Ishikawa (cell line): ENCODE measurements around the gene CXCL14.

Experiments used
- EGR1 ChIP-seq: IDR thresholded peaks from 2 replicates; pipeline ENCODE4 v1.6.1; 2012
- MAX ChIP-seq: IDR thresholded peaks from 2 replicates; pipeline ENCODE4 v1.6.1; 2012
- TAF1 ChIP-seq: IDR thresholded peaks from 2 replicates; pipeline ENCODE4 v1.6.1; 2012; ENCODE audit warnings: low read depth, mild to moderate bottlenecking
- TCF12 ChIP-seq: IDR thresholded peaks from 2 replicates; pipeline ENCODE4 v1.6.1; 2012; ENCODE audit warnings: low read depth
- TEAD4 ChIP-seq: IDR thresholded peaks from 2 replicates; pipeline ENCODE4 v1.6.1; 2012
- YY1 ChIP-seq: IDR thresholded peaks from 2 replicates; pipeline ENCODE4 v1.6.1; 2012; ENCODE audit warnings: low read depth

GRCh38 chr5:135555530-135555929, 23.3 kb downstream of the CXCL14 start:
- TF ChIP-seq YY1: no peak
- TF ChIP-seq TEAD4: no peak
- no peak for TF ChIP-seq TCF12
- TF ChIP-seq EGR1: no peak
- no peak for TF ChIP-seq TAF1
- TF ChIP-seq MAX: no peak
